ENCODE results near the gene RPIA. TPM values are rescaled to one million over a fixed set of nuclear protein-coding genes. Genes with fewer than 3 reads are reported as not detected.
"Not testable (repeated sequence)": the region's sequence is repeated elsewhere in the genome, so short reads cannot be mapped to it uniquely, and the experiment has no call there.

Gene RPIA
- total RNA-seq, 1 donor from 2014 or later = 9.5 TPM

DNA sequence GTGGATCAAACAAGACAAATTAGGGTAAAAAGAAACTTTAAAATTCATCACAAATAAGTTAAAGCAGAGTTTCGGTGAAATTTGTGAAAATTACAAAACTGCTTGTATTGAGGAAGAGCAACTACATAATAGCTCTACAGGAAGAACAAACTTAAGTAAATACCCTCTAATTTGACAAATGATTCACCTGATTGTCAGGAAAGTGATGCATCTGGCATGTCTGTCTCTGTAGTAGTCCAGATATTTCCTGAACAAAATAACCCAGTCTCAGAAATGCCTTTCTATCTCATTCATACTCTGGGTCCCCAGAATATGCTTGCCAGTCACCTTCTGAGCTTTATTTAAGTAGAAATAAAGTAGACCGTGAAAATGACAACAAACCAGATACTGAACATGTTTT lies 104.5 kb downstream of the RPIA start:
- not testable (repeated sequence) for ATAC-seq

DNA sequence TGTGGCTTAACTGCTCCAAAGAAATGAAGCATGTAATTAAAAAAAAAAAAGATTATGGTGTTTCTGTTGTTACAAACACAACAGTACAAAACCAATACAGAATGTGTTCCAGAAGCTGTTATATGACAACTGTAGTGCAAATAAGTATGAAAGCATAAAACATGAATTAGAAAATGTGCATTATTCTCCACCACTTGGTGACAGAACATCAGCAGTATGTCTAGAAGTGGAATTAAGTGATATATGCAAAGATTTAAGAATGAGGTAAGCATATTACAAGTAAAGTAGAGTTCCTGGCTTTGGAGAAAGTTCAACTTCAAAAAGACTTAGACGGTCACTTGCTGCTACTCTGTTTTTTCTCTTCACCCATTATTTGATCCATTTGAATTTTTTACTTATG lies 105.0 kb downstream of the RPIA start:
- ATAC-seq = not testable (repeated sequence)

DNA sequence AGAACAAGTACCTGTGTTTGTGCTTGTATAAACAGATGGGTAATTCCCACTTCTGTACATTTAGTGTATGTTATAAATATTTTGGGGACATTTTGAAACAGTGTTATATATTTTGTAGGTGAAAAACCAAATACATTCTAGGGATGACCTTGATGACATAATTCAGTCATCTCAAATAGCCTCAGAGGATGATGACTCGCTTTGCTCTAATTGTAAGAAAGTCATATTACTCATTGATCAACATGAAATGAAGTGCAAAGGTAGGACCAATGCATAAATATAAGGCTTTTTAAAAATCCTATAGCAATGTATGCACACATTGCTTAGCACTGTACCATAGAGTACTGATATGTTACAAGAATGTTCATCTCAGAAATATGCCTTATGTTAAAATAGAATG lies 105.7 kb downstream of the RPIA start:
- not testable (repeated sequence) for ATAC-seq

Other genes starting within 250 kb of the RPIA start
- gene FOXI3, start 239.0 kb upstream of the RPIA start, total RNA-seq = not detected
- gene EIF2AK3, start 64.2 kb upstream of the RPIA start, total RNA-seq = 6.2 TPM